Epithelial cell of esophagus (primary cell): Measurements from ENCODE around the gene CALD1.

Experiments
- DNase-seq: peaks from one replicate; pipeline ENCODE4 v3.0.0; 2010; ENCODE audit warnings: low read depth
- H3K4me3 ChIP-seq: 2 replicates; pipeline ENCODE4 v1.5.1; 2011; ENCODE audit warnings: mild to moderate bottlenecking, low read length, control low read depth
- TF ChIP-seq, protein P1 (sequence below): IDR thresholded peaks from 2 replicates; pipeline ENCODE4 v1.5.1; 2011; ENCODE audit warnings: low read depth, mild to moderate bottlenecking, low read length, control low read depth, inconsistent platforms; ENCODE audit not compliant: insufficient read depth; ENCODE audit errors: missing control alignments

Gene CALD1

DNA sequence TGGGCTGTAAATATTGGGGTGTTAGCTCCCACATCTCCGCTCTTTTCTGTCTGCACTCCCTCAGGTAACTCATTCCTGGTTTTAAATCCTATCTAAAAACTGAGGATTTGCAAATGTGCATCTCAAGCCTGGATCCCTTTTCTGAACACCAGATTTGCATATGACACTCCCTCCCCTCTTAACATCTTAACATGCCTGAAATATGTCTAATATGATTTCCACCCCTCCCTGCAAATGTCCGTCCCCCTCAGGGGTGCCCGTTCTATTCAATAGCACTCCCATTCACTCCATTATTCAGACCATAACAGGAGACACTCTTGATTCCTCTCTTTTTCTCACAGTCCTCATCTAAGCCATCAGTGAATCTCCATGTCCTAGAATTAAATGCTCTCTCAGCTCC lies 8.3 kb upstream of the CALD1 start:
- TF ChIP-seq, protein P1, sequence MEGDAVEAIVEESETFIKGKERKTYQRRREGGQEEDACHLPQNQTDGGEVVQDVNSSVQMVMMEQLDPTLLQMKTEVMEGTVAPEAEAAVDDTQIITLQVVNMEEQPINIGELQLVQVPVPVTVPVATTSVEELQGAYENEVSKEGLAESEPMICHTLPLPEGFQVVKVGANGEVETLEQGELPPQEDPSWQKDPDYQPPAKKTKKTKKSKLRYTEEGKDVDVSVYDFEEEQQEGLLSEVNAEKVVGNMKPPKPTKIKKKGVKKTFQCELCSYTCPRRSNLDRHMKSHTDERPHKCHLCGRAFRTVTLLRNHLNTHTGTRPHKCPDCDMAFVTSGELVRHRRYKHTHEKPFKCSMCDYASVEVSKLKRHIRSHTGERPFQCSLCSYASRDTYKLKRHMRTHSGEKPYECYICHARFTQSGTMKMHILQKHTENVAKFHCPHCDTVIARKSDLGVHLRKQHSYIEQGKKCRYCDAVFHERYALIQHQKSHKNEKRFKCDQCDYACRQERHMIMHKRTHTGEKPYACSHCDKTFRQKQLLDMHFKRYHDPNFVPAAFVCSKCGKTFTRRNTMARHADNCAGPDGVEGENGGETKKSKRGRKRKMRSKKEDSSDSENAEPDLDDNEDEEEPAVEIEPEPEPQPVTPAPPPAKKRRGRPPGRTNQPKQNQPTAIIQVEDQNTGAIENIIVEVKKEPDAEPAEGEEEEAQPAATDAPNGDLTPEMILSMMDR: no peak
- H3K4me3 ChIP-seq: no peak overlapping the region
- DNase-seq: no peak

DNA sequence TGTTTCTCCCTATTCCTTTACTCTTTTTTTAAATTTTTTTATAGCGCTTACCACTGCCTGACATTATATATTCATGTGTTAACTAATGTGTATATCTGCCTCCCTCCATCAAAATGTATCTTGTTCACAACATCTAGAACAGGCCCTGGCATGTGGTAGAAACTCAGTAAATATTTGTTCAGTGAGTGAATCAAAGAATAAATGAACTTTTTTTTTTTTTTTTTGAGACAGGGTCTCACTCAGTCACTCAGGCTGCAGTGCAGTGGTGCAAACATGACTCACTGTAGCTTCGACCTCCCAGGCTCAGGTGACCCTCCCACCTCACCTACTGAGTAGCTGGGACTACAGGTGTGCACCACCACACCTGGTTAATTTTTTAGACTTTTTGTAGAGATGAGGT lies 7.5 kb upstream of the CALD1 start:
- TF ChIP-seq, protein P1: no peak
- peak; percentile 87 for DNase-seq
- H3K4me3 ChIP-seq: no peak overlapping the region

DNA sequence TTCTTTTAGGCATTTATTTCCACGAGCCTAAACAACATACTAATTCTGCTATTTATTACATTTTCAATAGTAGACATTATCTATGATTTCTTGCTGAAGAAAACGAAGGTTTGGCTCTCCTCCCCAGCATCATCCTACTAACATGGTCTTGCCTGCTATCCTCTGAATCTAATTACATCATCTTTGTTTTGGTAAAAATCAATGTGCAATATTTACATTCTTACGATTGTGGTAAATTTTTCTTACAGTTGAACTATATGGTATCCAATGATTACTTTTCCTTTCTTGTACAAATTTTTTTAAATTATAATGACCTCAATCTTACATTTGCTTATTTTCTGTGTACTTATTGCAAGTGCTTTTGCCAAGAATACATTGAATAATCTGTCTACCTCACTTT lies 7.0 kb upstream of the CALD1 start:
- no peak for DNase-seq
- no peak overlapping the region for H3K4me3 ChIP-seq
- TF ChIP-seq, protein P1: no peak

DNA sequence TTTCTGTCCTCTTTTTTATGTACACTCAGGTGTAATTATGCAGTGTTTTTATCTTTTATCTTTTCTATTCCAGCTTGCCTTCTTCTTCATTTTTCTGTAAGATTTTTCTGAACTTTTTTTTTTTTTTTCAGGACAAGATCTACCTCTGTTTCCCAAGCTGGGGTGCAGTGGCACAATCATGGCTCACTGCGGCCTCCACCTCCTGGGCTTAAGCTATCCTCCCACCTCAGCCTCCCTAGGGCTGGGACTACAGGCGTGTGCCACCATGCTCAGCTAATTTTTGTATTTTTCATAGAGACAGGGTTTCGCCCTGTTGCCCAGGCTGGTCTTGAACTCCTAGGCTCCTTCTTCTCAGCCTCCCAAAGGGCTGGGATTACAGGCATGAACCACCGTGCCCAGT lies 6.3 kb upstream of the CALD1 start:
- TF ChIP-seq, protein P1: no peak
- no peak overlapping the region for H3K4me3 ChIP-seq
- no peak for DNase-seq

DNA sequence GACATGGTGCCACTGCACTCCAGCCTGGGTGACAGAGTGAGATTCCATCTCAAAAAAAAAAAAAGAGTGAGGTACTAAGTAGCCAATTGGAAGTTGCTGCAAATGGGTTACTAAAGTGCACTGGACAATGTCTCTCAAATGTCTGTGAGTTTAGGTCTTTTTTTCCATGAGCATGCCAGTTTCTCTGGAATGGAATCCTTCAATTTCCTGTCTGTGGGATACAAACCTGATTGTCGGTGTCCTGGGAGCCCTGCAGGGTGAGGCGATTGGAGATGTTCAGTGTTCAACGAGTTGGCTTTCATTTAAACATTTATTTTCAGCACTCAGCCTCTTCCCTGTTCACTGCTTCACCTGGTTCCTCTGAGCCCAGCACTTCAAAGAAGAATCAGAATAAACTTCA lies 5.3 kb upstream of the CALD1 start:
- TF ChIP-seq, protein P1: no peak
- DNase-seq: no peak
- H3K4me3 ChIP-seq: no peak overlapping the region

DNA sequence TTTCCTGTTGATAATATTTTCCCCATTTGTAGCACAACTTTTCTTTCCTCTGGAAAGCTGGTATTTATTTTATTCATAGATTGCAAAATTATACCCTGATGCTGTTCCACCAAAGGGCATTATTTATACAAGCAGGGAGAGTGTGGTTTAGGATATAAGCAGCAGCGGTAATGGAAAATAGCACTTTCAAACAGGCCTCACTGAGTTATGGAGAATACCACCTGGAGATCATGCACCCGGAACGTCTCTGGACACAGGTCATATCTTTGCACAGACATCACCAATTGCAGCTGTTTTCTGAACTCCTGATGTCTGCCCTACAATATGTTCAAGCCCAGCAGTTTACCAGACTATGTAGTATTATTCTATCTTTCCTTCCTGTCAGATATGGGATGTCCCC lies 2.0 kb upstream of the CALD1 start:
- TF ChIP-seq, protein P1: no peak
- no peak for DNase-seq

DNA sequence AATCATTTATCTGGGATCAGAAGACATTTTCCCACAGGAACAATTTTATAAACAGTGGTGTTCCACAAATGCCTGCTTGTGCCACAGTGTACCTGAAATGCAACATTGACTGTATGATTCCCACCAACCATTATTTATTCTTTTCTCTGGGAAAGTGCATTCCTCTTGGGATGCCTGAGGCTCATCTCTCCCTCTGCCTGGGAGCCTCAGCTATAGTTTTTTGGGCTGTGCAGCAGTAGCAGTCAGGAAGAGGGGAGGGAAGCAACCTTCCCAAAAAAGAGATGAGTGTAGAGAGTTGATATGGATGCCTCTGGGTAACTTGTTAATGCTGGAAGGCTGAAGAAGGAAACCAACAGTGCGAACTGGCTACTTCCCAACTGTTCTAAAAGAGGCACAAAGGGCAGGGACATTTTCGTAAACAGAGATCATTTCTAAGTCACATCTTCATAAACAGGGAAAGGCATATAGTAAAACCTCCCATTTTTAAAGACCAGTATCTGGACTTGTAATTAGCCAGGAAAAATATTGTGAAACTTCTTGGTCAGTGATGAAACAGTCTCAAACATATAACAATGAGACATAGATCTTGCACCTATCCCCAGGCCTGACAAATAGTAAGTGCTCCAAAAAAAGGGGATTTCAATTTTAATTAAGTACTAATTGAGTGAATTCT lies 1.4 kb upstream of the CALD1 start:
- TF ChIP-seq, protein P1: no peak
- peak; percentile 76 for DNase-seq
- no peak overlapping the region for H3K4me3 ChIP-seq

More for the DNA sequence above, 2.0 kb upstream of the CALD1 start:
- no peak overlapping the region for H3K4me3 ChIP-seq
